Activated CD4-positive, alpha-beta T cell treated with anti-CD3 and anti-CD28 coated beads for 36 hours (primary cell): ENCODE results near the gene DMRTB1. TPM values are rescaled to one million over a fixed set of nuclear protein-coding genes. Genes with fewer than 3 reads are reported as not detected.
"Not testable (repeated sequence)": the region's sequence is repeated elsewhere in the genome, so short reads cannot be mapped to it uniquely, and the experiment has no call there.

Experiments used
- ATAC-seq: fragments of 200-7000 bp; cut with Tn5 transposase; one replicate; pipeline ENCODE4 v1.10.0; 2021; ENCODE audit warnings: mild to moderate bottlenecking, moderate library complexity
- CTCF ChIA-PET: fragments of 350-600 bp; sonication (Branson Sonifier 250); formaldehyde crosslinking; loops from one replicate; lab custom pipeline; 2021; ENCODE audit warnings: antibody characterized with exemption; lab: Charles Lee
- POLR2A ChIA-PET: fragments of 350-600 bp; sonication (Branson Sonifier 250); formaldehyde crosslinking; loops from one replicate; lab custom pipeline; 2021; ENCODE audit warnings: antibody characterized with exemption, inconsistent platforms; lab: Charles Lee
- DNase-seq: peaks from one replicate; pipeline ENCODE4 v3.0.0-alpha.2; 2020
- H3K27ac Mint-ChIP-seq: one replicate; pipeline ENCODE4 v1.8.0; 2021; ENCODE audit warnings: mixed read lengths
- H3K27me3 Mint-ChIP-seq: one replicate; pipeline ENCODE4 v1.8.0; 2021; ENCODE audit warnings: mixed read lengths
- H3K36me3 Mint-ChIP-seq: one replicate; pipeline ENCODE4 v1.8.0; 2021; ENCODE audit warnings: low read depth, mixed read lengths
- H3K4me1 Mint-ChIP-seq: one replicate; pipeline ENCODE4 v1.8.0; 2021; ENCODE audit warnings: mixed read lengths
- H3K4me3 Mint-ChIP-seq: one replicate; pipeline ENCODE4 v1.8.0; 2021; ENCODE audit warnings: mild to moderate bottlenecking, moderate library complexity, mixed read lengths
- H3K9me3 Mint-ChIP-seq: one replicate; pipeline ENCODE4 v1.8.0; 2021; ENCODE audit warnings: low read depth, mixed read lengths
- intact Hi-C, 2 experiments: fragments of 100-400 bp; cut with DNase I in 1 of 2; cut with micrococcal nuclease in 1 of 2; formaldehyde crosslinking; loops; one replicate each; pipeline versions ENCODE4 v1.14.2 to v1.15.1; 2022 to 2024; cut with DNase I, micrococcal nuclease
- total RNA-seq, 2 experiments: library from RNA; stranded (reverse); gene quantifications; one replicate each; pipeline ENCODE4 v1.2.3, GENCODE V29; 2021

DMRTB1 gene
- total RNA-seq, 2 experiments from 2014 or later: 0.23 to 0.25 TPM

DNA sequence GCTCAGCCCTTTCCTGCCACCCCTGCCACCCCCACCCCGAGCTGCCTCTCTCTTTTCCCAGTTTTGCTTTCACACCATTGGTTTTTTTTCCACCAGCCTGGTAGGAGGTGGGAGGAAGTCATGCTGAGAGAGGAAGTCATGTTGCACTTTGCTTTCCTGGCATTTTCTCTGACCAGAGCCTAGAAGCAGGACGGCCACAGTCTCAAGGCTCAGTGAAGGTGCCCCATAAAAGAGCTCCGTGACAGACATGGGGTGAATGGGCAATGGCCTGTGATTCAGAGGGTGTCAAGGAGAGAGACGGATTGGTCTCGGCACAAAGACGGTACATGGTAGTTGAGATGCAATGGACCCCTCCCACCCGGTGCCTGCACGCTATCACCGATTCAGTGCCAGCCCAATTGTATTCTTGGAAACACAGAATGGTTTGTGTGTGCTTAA lies 42.1 kb upstream of the DMRTB1 start:
- CTCF ChIA-PET: no interaction called here
- Mint-ChIP-seq H3K27ac (no peak overlapping the region), H3K4me3 (no peak overlapping the region), H3K9me3 (peaks cover 4% of the 10 kb centered on the region), H3K27me3 (no peaks in the 10 kb centered on the region), H3K4me1 (peaks cover 32% of the 10 kb centered on the region), H3K36me3 (no peaks in the 10 kb centered on the region)
- POLR2A ChIA-PET: no interaction called here
- no peak for DNase-seq
- intact Hi-C loops: no loop called here
- ATAC-seq: no peak

DNA sequence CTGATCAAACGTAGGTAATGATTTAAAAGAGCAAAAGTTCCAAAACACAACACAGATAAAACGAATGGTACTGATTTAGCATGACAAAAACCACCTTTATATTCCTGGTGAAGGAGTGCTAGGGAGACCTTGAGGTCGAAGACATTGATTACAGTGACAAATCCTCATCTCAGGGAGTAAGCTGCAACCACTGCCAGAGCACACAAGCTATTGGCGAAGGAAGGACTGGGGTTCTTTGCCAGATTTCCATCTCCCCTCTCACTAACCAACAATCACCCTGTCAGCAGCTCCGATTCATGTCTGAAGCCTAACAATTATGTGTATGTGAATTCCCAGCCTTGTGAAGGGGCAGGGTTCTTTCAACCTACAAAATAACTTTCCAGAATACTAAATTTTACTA lies 40.2 kb upstream of the DMRTB1 start:
- Mint-ChIP-seq H3K4me1 (peaks cover 13% of the 10 kb centered on the region), H3K4me3 (no peak overlapping the region), H3K27ac (no peak overlapping the region), H3K9me3 (peaks cover 4% of the 10 kb centered on the region), H3K36me3 (no peaks in the 10 kb centered on the region), H3K27me3 (no peaks in the 10 kb centered on the region)
- ATAC-seq (no peak), DNase-seq (no peak)
- intact Hi-C loops: no loop called here
- ChIA-PET POLR2A (no interaction called here), CTCF (no interaction called here)

DNA sequence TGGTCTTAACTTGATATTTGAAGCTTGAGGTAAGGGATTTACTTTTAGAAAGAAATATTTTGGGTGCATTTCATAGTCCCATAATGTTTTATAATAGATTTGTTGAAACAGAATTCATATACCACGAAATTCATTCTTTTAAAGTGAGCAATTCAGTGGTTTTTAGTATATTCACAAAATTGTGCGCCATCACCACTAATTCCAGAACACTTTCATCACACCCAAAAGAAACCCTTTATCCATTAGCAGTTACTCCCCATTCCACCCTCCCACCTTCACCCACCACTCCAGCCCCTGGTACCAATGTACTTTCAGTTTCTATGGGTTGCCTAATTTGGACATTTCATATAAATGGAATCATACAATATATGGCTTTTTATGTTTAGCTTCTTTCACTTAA lies 38.9 kb upstream of the DMRTB1 start:
- Mint-ChIP-seq H3K9me3 (peaks cover 4% of the 10 kb centered on the region), H3K27ac (no peak overlapping the region), H3K27me3 (no peaks in the 10 kb centered on the region), H3K4me1 (peaks cover 5% of the 10 kb centered on the region), H3K4me3 (no peak overlapping the region), H3K36me3 (no peaks in the 10 kb centered on the region)
- intact Hi-C loops: no loop called here
- DNase-seq (no peak), ATAC-seq (no peak)
- POLR2A ChIA-PET: no interaction called here
- CTCF ChIA-PET: no interaction called here

DNA sequence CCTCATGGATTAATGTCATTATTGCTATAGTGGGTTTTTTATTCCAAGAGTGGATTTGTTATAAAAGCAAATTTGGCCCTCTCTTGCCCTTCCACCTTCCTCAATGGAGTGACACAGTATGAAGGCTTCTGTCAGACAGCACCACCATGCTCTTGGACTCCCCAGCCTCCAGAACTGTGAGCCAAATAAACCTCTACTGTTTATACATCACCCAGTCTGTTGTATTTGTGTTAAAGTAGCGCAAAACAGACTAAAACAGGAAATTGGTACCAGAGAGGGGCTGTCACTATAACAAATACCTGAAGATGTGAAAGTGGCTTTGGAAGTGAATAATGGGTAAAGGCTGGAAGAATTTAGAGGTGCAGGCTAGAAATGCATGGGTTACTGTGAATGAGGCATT lies 38.0 kb upstream of the DMRTB1 start:
- intact Hi-C loops: no loop called here
- no peaks in the 10 kb centered on the region for H3K27me3 Mint-ChIP-seq
- no peaks in the 10 kb centered on the region for H3K36me3 Mint-ChIP-seq
- H3K27ac Mint-ChIP-seq: no peak overlapping the region
- DNase-seq: no peak
- H3K4me1 Mint-ChIP-seq: peaks cover 5% of the 10 kb centered on the region
- POLR2A ChIA-PET: no interaction called here
- no peak overlapping the region for H3K4me3 Mint-ChIP-seq
- no peak for ATAC-seq
- CTCF ChIA-PET: no interaction called here
- peaks cover 4% of the 10 kb centered on the region for H3K9me3 Mint-ChIP-seq

DNA sequence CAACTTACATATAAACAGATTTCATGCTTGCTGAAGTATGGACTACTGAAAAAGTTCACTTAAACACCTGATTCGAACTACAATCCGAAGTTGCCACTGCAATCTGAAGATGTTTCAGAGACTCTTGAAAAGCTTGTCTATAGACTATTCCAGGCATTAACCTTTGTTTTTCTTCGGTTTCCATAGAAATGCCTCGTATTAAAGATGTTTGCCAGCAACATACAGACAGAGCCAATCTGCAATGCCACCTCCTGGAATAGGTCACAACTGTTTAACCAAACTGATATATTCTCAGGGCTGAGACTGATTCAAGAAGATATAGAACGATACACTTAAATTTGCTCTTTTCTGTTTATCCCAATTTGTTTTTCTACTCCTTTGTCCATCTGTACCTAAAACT lies 28.9 kb upstream of the DMRTB1 start:
- H3K4me3 Mint-ChIP-seq: no peak overlapping the region
- intact Hi-C loops: no loop called here
- H3K9me3 Mint-ChIP-seq: no peaks in the 10 kb centered on the region
- peaks cover 10% of the 10 kb centered on the region for H3K4me1 Mint-ChIP-seq
- POLR2A ChIA-PET: no interaction called here
- no peaks in the 10 kb centered on the region for H3K36me3 Mint-ChIP-seq
- DNase-seq: no peak
- CTCF ChIA-PET: interaction anchor here (1.2 kb wide), 1 partner anchor 42 kb away, joined by 3 read pairs; no protein-coding TSS in a partner anchor
- no peak overlapping the region for H3K27ac Mint-ChIP-seq
- no peaks in the 10 kb centered on the region for H3K27me3 Mint-ChIP-seq
- no peak for ATAC-seq

DNA sequence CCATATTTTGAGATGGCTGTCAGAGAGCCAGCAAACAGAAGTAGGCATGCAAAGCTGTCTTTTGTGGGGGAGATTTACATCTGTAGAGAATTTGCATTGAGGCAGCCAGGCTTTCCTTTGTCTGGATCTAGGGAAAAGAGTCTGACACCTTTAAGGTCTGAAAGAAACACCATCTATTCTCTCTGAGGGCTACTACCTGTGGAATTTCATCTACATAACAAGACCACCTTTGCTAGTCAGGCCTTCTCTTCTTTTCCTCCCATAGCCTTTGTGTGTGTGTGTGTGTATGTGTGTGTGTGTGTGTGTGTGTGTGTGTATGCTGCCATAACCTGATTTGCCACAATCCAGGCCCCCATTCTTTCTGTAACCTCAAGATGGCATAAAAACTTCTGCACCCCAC lies 28.4 kb upstream of the DMRTB1 start:
- H3K27me3 Mint-ChIP-seq: no peaks in the 10 kb centered on the region
- no peaks in the 10 kb centered on the region for H3K36me3 Mint-ChIP-seq
- ChIA-PET POLR2A (no interaction called here), CTCF (interaction anchor here (0.6 to 1.2 kb wide), 2 partner anchors 43 to 115 kb away, joined by 3 read pairs; no protein-coding TSS in a partner anchor)
- DNase-seq: no peak
- intact Hi-C loops: no loop called here
- H3K4me3 Mint-ChIP-seq: no peak overlapping the region
- H3K4me1 Mint-ChIP-seq: peaks cover 10% of the 10 kb centered on the region
- no peaks in the 10 kb centered on the region for H3K9me3 Mint-ChIP-seq
- H3K27ac Mint-ChIP-seq: no peak overlapping the region
- no peak for ATAC-seq

DNA sequence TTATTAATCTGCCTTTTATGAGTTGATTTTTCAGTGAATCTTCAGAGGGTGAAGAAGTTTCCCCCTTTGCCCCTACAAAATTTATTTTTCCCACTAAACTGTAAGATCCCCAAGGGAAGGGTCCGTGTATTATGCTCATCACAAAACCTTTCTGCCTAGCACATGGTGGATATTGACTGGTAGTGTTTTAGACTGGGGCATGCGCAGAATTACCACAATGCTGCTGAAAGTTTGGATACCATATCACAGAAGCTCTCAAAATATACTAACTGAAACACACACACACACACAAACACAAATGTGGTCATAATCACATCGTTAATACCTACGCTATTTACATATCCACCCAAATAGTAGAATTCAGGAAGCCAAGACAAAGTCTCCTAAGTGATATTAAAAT lies 28.0 kb upstream of the DMRTB1 start:
- DNase-seq: no peak
- ChIA-PET CTCF (interaction anchor here (0.6 to 1.2 kb wide), 3 partner anchors 8 to 115 kb away, joined by 3 to 4 read pairs (median 3); no protein-coding TSS in a partner anchor), POLR2A (no interaction called here)
- Mint-ChIP-seq H3K9me3 (no peaks in the 10 kb centered on the region), H3K4me1 (peaks cover 10% of the 10 kb centered on the region), H3K27ac (no peak overlapping the region), H3K4me3 (no peak overlapping the region), H3K27me3 (no peaks in the 10 kb centered on the region), H3K36me3 (no peaks in the 10 kb centered on the region)
- intact Hi-C loops: no loop called here
- no peak for ATAC-seq

DNA sequence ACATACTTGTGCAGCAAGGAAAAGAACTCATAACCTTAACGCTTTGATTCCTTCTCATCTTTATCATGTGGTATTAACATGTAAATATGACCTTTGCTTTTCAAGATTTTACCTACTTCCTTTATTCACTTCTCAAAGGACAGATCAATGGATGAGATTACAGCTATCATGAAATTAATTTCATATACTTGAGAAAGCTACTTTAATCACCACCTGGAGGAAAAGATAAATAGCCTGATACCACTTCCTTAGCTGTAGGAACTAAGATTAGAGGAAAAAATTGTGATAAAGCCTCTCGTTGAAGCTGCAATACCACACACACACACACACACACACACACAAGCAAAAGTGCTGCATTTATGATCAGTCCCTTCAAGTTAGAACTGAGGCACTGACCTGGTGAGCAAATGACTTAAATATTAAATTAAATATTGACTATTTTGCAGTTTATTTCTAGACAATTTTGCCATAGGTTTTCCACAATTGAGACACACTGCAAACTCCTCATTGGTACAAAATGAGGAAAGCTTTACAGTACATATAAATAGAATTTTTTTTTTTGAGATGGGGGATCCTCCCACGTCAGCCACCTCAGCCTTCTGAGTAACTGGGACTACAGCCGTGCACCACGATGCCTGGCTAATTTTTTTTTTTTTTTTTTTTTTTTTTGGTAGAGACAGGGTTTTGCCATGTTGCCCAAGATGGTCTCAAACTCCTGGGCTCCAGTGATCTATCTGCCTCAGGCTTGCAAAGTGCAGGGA lies 27.2 kb upstream of the DMRTB1 start:
- Mint-ChIP-seq H3K27me3 (peaks cover 3% of the 10 kb centered on the region), H3K9me3 (no peaks in the 10 kb centered on the region), H3K4me3 (no peak overlapping the region), H3K36me3 (no peaks in the 10 kb centered on the region), H3K27ac (no peak overlapping the region), H3K4me1 (peaks cover 10% of the 10 kb centered on the region)
- ATAC-seq (no peak), DNase-seq (no peak)
- ChIA-PET POLR2A (no interaction called here), CTCF (interaction anchor here (0.9 kb wide), 1 partner anchor 9 kb away, joined by 4 read pairs; no protein-coding TSS in a partner anchor)
- intact Hi-C loops: no loop called here

DNA sequence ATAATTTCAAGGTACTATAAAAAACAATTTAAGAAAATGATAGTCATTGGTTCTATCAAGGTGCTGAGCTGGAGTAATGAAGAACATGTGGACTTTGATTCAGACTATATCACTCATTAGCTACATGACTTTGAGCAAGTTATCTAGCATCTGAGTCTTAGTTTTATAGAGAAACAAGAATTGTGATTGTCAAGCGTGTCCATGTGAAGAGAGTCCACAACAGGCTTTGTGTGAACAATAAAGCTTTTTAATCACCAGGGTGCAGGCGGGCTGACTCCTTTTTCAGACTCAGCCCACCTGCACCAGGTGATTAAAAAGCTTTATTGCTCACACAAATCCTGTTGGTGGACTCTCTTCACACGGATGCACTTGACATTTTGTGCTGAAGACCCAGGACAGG lies 26.6 kb upstream of the DMRTB1 start:
- H3K9me3 Mint-ChIP-seq: no peaks in the 10 kb centered on the region
- ATAC-seq (no peak), DNase-seq (no peak)
- H3K27me3 Mint-ChIP-seq: peaks cover 3% of the 10 kb centered on the region
- no peak overlapping the region for H3K27ac Mint-ChIP-seq
- intact Hi-C loops: no loop called here
- H3K4me1 Mint-ChIP-seq: peaks cover 10% of the 10 kb centered on the region
- H3K36me3 Mint-ChIP-seq: no peaks in the 10 kb centered on the region
- POLR2A ChIA-PET: no interaction called here
- no peak overlapping the region for H3K4me3 Mint-ChIP-seq
- CTCF ChIA-PET: no interaction called here

DNA sequence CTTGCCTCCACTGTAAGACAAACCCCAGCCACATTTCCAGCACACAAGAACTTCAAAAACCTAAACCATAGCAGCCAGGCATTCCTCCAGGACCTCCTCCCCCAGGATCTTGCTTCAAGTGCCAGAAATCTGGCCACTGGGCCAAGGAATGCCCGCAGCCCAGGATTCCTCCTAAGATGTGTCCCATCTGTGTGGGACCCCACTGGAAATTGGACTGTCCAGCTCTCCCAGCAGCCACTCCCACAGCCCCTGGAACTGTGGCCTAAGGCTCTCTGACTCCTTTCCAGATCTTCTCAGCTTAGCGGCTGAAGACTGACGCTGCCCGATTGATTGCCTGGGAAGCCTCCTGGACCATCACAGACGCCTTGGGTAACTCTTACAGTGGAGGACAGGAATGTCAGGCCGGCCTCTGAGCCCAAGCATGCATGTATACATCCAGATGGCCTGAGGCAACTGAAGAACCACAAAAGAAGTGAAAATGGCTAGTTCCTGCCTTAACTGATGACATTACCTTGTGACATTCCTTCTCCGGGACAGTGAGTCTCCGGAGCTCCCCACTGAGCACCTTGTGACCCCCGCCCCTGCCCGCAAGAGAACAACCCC lies 24.7 kb upstream of the DMRTB1 start:
- DNase-seq, H3K27me3 Mint-ChIP-seq, ATAC-seq, H3K4me3 Mint-ChIP-seq, H3K4me1 Mint-ChIP-seq, H3K27ac Mint-ChIP-seq, intact Hi-C loops, H3K9me3 Mint-ChIP-seq, POLR2A ChIA-PET, H3K36me3 Mint-ChIP-seq: not testable (repeated sequence)
- CTCF ChIA-PET: interaction anchor here (0.7 kb wide), 1 partner anchor 172 kb away, joined by 3 read pairs; no protein-coding TSS in a partner anchor

DNA sequence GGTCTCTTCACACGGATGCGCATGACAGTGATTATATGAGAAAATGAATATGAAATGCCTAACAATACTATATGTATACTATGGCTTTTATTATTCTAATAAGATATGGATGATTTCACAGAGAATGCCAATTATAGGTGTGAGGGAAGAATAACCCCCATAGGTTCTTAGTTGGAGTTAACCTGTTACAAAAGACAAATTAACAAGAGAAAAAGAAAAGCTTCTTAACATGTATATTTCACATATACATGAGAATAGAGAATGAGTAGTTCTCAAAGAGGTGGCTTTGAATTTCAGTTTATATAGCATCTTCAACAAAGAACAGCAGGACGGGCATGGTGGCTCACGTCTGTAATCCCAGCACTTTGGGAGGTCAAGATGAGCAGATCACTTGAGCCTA lies 24.0 kb upstream of the DMRTB1 start:
- Mint-ChIP-seq H3K36me3 (no peaks in the 10 kb centered on the region), H3K4me3 (no peak overlapping the region), H3K9me3 (no peaks in the 10 kb centered on the region), H3K27me3 (peaks cover 3% of the 10 kb centered on the region), H3K27ac (no peak overlapping the region), H3K4me1 (peaks cover 10% of the 10 kb centered on the region)
- intact Hi-C loops: no loop called here
- DNase-seq: no peak
- ATAC-seq: no peak
- ChIA-PET CTCF (interaction anchor here (0.8 kb wide), 1 partner anchor 15 kb away, joined by 4 read pairs; no protein-coding TSS in a partner anchor), POLR2A (no interaction called here)
